HG03135 (cell line): ENCODE measurements around the gene UHRF1.
"Not testable (repeated sequence)": the region's sequence is repeated elsewhere in the genome, so short reads cannot be mapped to it uniquely, and the experiment has no call there.

Experiments
- ATAC-seq: cut with Tn5 transposase; IDR thresholded peaks from one replicate; pipeline ENCODE4 v1.9.1; 2021; ENCODE audit warnings: mild to moderate bottlenecking, moderate library complexity; ENCODE audit not compliant: unreplicated experiment

UHRF1 gene

DNA sequence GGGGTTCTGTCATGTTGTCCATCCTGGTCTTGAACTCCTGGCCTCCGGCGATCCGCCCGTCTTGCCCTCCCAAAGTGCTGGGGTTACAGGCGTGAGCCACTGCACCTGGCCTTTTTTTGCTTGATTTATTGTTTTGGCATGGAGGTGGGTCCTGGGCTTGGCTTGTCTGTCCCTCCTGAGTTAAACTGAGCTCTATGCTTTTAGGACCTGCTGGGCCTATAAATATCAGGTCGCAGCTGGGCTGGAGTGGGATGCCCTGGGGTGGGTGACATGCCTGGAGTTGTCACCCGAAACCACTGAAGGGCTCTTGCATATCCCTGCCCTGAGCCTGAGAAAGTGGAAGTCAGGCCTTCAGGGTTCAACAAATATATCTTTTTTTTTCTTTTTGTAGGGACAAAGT, 12.2 kb upstream of the UHRF1 start:
- ATAC-seq: no peak

- not testable (repeated sequence) for ATAC-seq
Measured at GRCh38 chr19:4900879-4901278, 8.4 kb upstream of the UHRF1 start.

- no peak for ATAC-seq
Measured at GRCh38 chr19:4902796-4903195, 6.5 kb upstream of the UHRF1 start, which contains the start of gene ARRDC5. TSS of gene ARRDC5 (minus strand) at chr19:4902896. CDS start at chr19:4902825, 71 bp downstream.

- ATAC-seq: no peak
Measured at GRCh38 chr19:4904481-4904880, 4.8 kb upstream of the UHRF1 start.

DNA sequence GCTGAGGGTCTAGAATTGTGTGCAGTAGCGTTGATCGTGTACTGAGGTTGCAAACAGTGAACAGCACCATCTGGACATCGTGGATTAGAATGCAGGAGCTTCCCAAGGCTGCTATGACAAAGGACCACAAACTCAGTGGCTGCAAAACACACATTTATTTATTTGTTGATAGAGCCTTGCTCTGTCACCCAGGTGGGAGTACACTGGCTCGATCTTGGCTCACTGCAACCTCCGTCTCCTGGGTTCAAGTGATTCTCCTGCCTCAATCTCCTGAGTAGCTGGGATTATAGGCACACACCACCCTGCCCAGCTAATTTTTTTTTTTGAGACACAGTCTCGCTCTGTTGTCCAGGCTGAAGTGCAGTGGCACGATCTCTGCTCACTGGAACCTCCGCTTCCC, 2.3 kb upstream of the UHRF1 start:
- ATAC-seq: no peak

DNA sequence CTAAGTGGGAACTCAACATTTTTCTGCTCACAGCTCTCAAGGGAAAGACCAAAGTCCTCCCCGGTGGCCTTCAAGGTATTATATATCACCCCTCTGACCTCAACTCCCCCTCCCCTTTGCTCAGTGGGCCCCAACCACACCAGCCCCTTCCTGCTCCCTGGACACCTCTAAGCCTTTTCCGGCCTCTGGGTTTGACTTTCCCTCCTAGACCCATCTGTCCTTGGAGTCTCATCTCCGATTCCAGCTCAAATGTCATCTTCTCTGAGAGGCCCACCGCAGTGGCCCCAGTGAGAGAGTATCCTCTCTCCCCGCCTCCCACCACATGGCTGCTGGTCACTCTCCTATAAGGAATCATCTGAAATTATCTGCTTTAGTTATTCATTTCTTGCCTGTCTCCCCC, 941 bp upstream of the UHRF1 start:
- ATAC-seq: no peak

GRCh38 chr19:4908781-4909155, 533 bp upstream of the UHRF1 start:
- no peak for ATAC-seq

GRCh38 chr19:4909897-4910593, 744 bp downstream of the UHRF1 start:
- ATAC-seq: peak; percentile 70

GRCh38 chr19:4910594-4911281, 1.4 kb downstream of the UHRF1 start:
- no peak for ATAC-seq

DNA sequence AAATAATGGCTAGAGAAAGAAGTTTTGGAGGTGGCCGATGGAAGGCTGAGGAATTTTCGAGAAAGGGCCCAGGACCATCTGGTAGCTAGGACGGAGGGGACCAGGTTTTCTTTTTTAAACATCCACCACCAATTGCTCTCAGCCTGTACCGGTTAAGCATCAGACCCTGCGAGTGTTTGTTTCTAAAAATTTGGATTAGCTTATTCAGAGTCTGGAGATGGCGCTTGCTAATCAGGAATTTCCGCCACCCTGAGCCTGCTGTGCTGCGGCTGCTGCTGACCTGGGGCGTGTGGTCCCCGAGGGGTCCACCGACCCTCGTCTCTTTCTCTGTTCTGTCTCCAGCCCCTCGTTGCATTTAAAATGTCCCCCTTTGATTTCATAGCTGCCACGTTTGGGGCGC, 2.0 kb downstream of the UHRF1 start:
- ATAC-seq: no peak

- ATAC-seq: no peak
Measured at GRCh38 chr19:4911786-4912672, 2.7 kb downstream of the UHRF1 start.

- no peak for ATAC-seq
Measured at GRCh38 chr19:4913996-4914735, 4.9 kb downstream of the UHRF1 start.

GRCh38 chr19:4914736-4915501, 5.6 kb downstream of the UHRF1 start:
- no peak for ATAC-seq

DNA sequence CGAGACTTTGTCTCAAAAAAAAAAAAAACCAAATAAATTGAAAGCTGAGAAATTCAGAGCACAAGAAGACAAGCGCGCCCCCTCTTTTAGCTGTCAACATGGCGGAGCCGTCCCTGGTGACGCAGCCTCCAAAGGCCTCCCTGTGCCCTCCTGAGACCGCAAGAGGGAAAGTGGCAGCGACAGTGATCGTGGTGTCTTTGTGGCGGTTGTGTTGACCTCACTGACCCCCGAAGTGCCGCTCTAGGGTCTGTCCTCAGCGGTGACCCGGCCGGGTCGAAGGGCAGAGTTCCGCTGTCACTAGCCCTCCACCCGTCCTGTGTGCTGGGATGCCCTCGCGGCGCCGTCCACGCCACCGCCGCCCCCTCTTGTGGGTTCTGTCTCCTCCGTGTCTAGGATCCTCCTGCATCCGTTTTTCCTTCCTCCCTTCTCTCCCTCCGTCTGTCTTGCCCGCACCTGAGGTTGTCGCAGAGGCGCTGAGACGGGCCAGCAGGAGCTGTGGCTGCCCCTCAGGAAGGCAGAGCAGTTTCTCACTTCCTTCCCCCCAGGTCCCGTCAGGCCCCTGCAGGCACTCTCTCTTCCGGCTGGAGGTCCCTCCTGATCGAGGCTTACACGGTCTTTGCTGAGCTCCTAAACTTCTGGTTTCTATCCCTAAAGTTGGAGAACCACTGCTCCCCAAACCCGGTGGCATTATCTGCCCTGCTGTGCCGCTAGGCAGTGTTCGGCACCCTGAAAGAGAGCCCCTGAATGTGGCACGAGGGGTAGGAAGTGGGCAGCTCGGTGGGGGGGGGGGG, 7.2 kb downstream of the UHRF1 start:
- no peak for ATAC-seq

- ATAC-seq: no peak
Measured at GRCh38 chr19:4922530-4923275, 13.4 kb downstream of the UHRF1 start.

DNA sequence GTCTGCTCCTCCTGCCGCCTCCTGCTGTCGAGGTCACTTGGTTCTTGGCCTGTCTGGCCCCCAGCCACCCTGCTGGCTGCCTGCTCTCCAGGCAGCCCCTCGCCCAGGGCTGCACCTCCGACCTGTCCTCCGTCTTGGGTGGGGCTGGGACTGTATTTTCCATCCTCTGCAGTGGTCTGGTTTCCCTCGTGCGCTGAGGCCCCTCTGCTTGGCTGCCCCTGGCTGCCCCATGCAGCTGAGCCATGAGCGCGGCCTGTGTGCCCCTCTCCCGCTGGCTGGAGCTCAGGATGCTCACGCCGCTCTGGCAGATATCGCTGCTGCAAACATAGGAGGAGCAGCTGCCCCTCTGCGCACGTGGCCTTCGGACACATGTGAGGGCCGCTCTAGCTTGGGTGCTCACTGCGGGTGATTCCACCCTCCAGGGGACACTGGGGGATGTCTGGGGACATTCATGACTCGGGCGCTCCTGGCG, 14.0 kb downstream of the UHRF1 start:
- no peak for ATAC-seq

- no peak for ATAC-seq
Measured at GRCh38 chr19:4929186-4929585, 19.9 kb downstream of the UHRF1 start.

GRCh38 chr19:4930664-4931063, 21.4 kb downstream of the UHRF1 start:
- ATAC-seq: no peak

GRCh38 chr19:4932711-4933110, 23.4 kb downstream of the UHRF1 start:
- ATAC-seq: no peak
